ENCODE results near the gene NPAS3. TPM values are rescaled to one million over a fixed set of nuclear protein-coding genes. Genes with fewer than 3 reads are reported as not detected.

NPAS3 gene
- total RNA-seq, 4 donors from 2014 or later: 1.5 to 12.3 (median 3.4) TPM

GRCh38 chr14:33569821-33570687 is 631.4 kb downstream of the NPAS3 start:
- DNase-seq (ENCODE audit: low spot score in 2 of 2): no peak
- H3K4me1 ChIP-seq: no peaks in the 10 kb centered on the region
- no peaks in the 10 kb centered on the region for H3K27me3 ChIP-seq
- no peak overlapping the region for H3K4me3 ChIP-seq
- H3K36me3 ChIP-seq: no peaks in the 10 kb centered on the region
- no peak for TF ChIP-seq EP300 (IDR thresholded peaks at IDR 0.05)
- TF ChIP-seq CTCF (IDR thresholded peaks at IDR 0.05): no peak
- no peak for TF ChIP-seq POLR2A (IDR thresholded peaks at IDR 0.05)
- WGBS, 2 donors: 79 to 81% methylated on average over 10 of the region's 10 CpGs
- no peak overlapping the region for H3K27ac ChIP-seq
- no peaks in the 10 kb centered on the region for H3K9me3 ChIP-seq

GRCh38 chr14:33570694-33571310 is 632.1 kb downstream of the NPAS3 start:
- Histone ChIP-seq H3K4me1 (no peaks in the 10 kb centered on the region), H3K36me3 (no peaks in the 10 kb centered on the region), H3K27ac (no peak overlapping the region), H3K4me3 (no peak overlapping the region), H3K9me3 (no peaks in the 10 kb centered on the region), H3K27me3 (no peaks in the 10 kb centered on the region)
- TF ChIP-seq EP300 (IDR thresholded peaks at IDR 0.05) (no peak), POLR2A (IDR thresholded peaks at IDR 0.05) (no peak), CTCF (IDR thresholded peaks at IDR 0.05) (no peak)
- DNase-seq (ENCODE audit: low spot score in 2 of 2): no peak
- 61 to 62% methylated on average over 5 of the region's 5 CpGs for WGBS, 2 donors

- Histone ChIP-seq H3K27me3 (no peaks in the 10 kb centered on the region), H3K4me3 (no peak overlapping the region), H3K27ac (no peak overlapping the region), H3K4me1 (no peaks in the 10 kb centered on the region), H3K36me3 (no peaks in the 10 kb centered on the region), H3K9me3 (no peaks in the 10 kb centered on the region)
- WGBS, 2 donors: 74 to 93% methylated on average over 3 of the region's 3 CpGs
- TF ChIP-seq POLR2A (IDR thresholded peaks at IDR 0.05) (no peak), EP300 (IDR thresholded peaks at IDR 0.05) (no peak)
- DNase-seq (ENCODE audit: low spot score in 2 of 2): no peak
Measured at GRCh38 chr14:33573301-33573880, 634.7 kb downstream of the NPAS3 start.

GRCh38 chr14:33576014-33576413 is 637.3 kb downstream of the NPAS3 start:
- DNase-seq (ENCODE audit: low spot score in 2 of 2): no peak
- Histone ChIP-seq H3K4me3 (no peak overlapping the region), H3K4me1 (no peaks in the 10 kb centered on the region), H3K9me3 (no peaks in the 10 kb centered on the region), H3K27ac (no peak overlapping the region), H3K27me3 (no peaks in the 10 kb centered on the region), H3K36me3 (no peaks in the 10 kb centered on the region)
- 73 to 81% methylated on average over 7 of the region's 7 CpGs for WGBS, 2 donors
- no peak for TF ChIP-seq EP300 (IDR thresholded peaks at IDR 0.05)
- no peak for TF ChIP-seq POLR2A (IDR thresholded peaks at IDR 0.05)
- TF ChIP-seq CTCF (IDR thresholded peaks at IDR 0.05): no peak

- Histone ChIP-seq H3K9me3 (no peaks in the 10 kb centered on the region), H3K4me3 (no peak overlapping the region), H3K27ac (no peak overlapping the region), H3K36me3 (no peaks in the 10 kb centered on the region), H3K27me3 (no peaks in the 10 kb centered on the region), H3K4me1 (no peaks in the 10 kb centered on the region)
- no peak for TF ChIP-seq EP300 (IDR thresholded peaks at IDR 0.05)
- no peak for TF ChIP-seq POLR2A (IDR thresholded peaks at IDR 0.05)
- TF ChIP-seq CTCF (IDR thresholded peaks at IDR 0.05): no peak
- DNase-seq (ENCODE audit: low spot score in 2 of 2): no peak
- 94 to 96% methylated on average over 3 of the region's 3 CpGs for WGBS, 2 donors
Measured at GRCh38 chr14:33578461-33579216, 640.0 kb downstream of the NPAS3 start.

Data from tibial nerve (tissue), 4 donors.